Suprapubic skin (tissue), 4 donors: ENCODE results near the gene ATG4D.

ENCODE experiments used
- CTCF ChIP-seq, 2 donors: fragments of 200-600 bp in 1 of 2; fragments of 450-650 bp in 1 of 2; sonication (generic) in 1 of 2; IDR thresholded peaks; one replicate each; pipeline ENCODE4 v1.5.1; 2016 to 2019; ENCODE audit warnings: antibody characterized with exemption in 2 of 2, mild to moderate bottlenecking in 1 of 2, moderate library complexity in 1 of 2
- EP300 ChIP-seq: sonication (generic); formaldehyde crosslinking; IDR thresholded peaks from one replicate; pipeline ENCODE4 v1.6.1; 2017; ENCODE audit warnings: antibody characterized with exemption
- POLR2A ChIP-seq, 2 donors: fragments of 450-650 bp; IDR thresholded peaks; one replicate each; pipeline ENCODE4 v1.6.1; 2017; ENCODE audit warnings: antibody characterized with exemption in 2 of 2, mild to moderate bottlenecking in 2 of 2, moderate library complexity in 2 of 2
- POLR2AphosphoS5 ChIP-seq, 3 donors: sonication (generic); formaldehyde crosslinking; IDR thresholded peaks; one replicate each; pipeline ENCODE4 v1.6.1; 2017; ENCODE audit warnings: antibody characterized with exemption in 3 of 3

- TF ChIP-seq CTCF (IDR thresholded peaks at IDR 0.05), result no peak
- no peak for TF ChIP-seq POLR2A (IDR thresholded peaks at IDR 0.05)
- TF ChIP-seq POLR2AphosphoS5 (IDR thresholded peaks at IDR 0.05), result no peak
- no peak for TF ChIP-seq EP300
Measured at GRCh38 chr19:10538204-10538983, 5.3 kb upstream of the ATG4D start.
